CD4-positive, alpha-beta memory T cell (primary cell): ENCODE measurements around the gene KCNMB3. TPM values are rescaled to one million over a fixed set of nuclear protein-coding genes. Genes with fewer than 3 reads are reported as not detected.
"Not testable (repeated sequence)": the region's sequence is repeated elsewhere in the genome, so short reads cannot be mapped to it uniquely, and the experiment has no call there.

Experiments used
- CTCF ChIA-PET: fragments of 350-600 bp; sonication (Branson Sonifier 250); formaldehyde crosslinking; loops from one replicate; lab custom pipeline; 2021; ENCODE audit warnings: inconsistent platforms; ENCODE audit not compliant: partially characterized antibody; lab: Charles Lee
- POLR2A ChIA-PET: fragments of 350-600 bp; sonication (Branson Sonifier 250); formaldehyde crosslinking; loops from one replicate; lab custom pipeline; 2021; ENCODE audit not compliant: partially characterized antibody; lab: Charles Lee
- DNase-seq, 5 donors: peaks; one replicate each; pipeline versions ENCODE4 v3.0.0 to v3.0.0-alpha.2; 2020 to 2022; ENCODE audit warnings: mixed read lengths in 1 of 5
- H3K27ac ChIP-seq: one replicate; pipeline ENCODE4 v1.7.0; 2013; ENCODE audit warnings: low read depth, low read length
- H3K27me3 ChIP-seq: 2 replicates; pipeline ENCODE4 v1.7.0; 2013; ENCODE audit warnings: mild to moderate bottlenecking, low read length, moderate library complexity; ENCODE audit not compliant: insufficient read depth
- H3K36me3 ChIP-seq: 2 replicates; pipeline ENCODE4 v1.7.0; 2013; ENCODE audit warnings: mild to moderate bottlenecking, low read length, moderate library complexity; ENCODE audit not compliant: insufficient read depth
- H3K4me1 ChIP-seq: 2 replicates; pipeline ENCODE4 v1.7.0; 2013; ENCODE audit warnings: mild to moderate bottlenecking, low read length, moderate library complexity; ENCODE audit not compliant: insufficient read depth
- H3K4me3 ChIP-seq, 2 donors: one replicate each; pipeline ENCODE4 v1.7.0; 2013; ENCODE audit warnings: low read length in 2 of 2, mild to moderate bottlenecking in 1 of 2
- H3K9me3 ChIP-seq, 2 donors: one replicate each; pipeline ENCODE4 v1.7.0; 2013; ENCODE audit warnings: low read length in 2 of 2, control low read depth in 1 of 2; ENCODE audit not compliant: control insufficient read depth in 1 of 2
- H3K27ac Mint-ChIP-seq, 7 donors: one replicate each; pipeline ENCODE4 v1.8.0; 2020 to 2021; ENCODE audit warnings: mixed read lengths in 7 of 7, mild to moderate bottlenecking in 6 of 7, inconsistent platforms in 3 of 7, moderate library complexity in 3 of 7
- H3K27me3 Mint-ChIP-seq, 2 donors: one replicate each; pipeline ENCODE4 v1.8.0; 2020 to 2021; ENCODE audit warnings: mixed read lengths in 2 of 2
- H3K36me3 Mint-ChIP-seq, 2 donors: one replicate each; pipeline ENCODE4 v1.8.0; 2020 to 2021; ENCODE audit warnings: mixed read lengths in 2 of 2, inconsistent platforms in 1 of 2, mild to moderate bottlenecking in 1 of 2
- H3K4me1 Mint-ChIP-seq, 4 donors: one replicate each; pipeline ENCODE4 v1.8.0; 2020 to 2021; ENCODE audit warnings: mixed read lengths in 4 of 4, mild to moderate bottlenecking in 1 of 4
- H3K4me3 Mint-ChIP-seq, 8 donors: one replicate each; pipeline ENCODE4 v1.8.0; 2020 to 2021; ENCODE audit warnings: mixed read lengths in 8 of 8, mild to moderate bottlenecking in 7 of 8, moderate library complexity in 6 of 8, inconsistent platforms in 3 of 8
- H3K9me3 Mint-ChIP-seq, 8 donors: one replicate each; pipeline ENCODE4 v1.8.0; 2020 to 2021; ENCODE audit warnings: mixed read lengths in 8 of 8, mild to moderate bottlenecking in 5 of 8, inconsistent platforms in 3 of 8, moderate library complexity in 1 of 8
- intact Hi-C: fragments of 100-400 bp; cut with micrococcal nuclease; formaldehyde crosslinking; loops from one replicate; pipeline ENCODE4 v1.15.1; 2023
- polyA plus RNA-seq, 2 donors: library from polyadenylated mRNA; unstranded; fragments of 300-500 nt; fragmentation: Illumina TruSeq; gene quantifications; one replicate each; pipeline ENCODE4 v1.2.3, GENCODE V29; 2021
- total RNA-seq, 2 experiments: library from RNA; stranded (reverse); gene quantifications; one replicate each; pipeline ENCODE4 v1.2.3, GENCODE V29; 2021

The KCNMB3 gene
- total and polyA plus RNA-seq, 4 experiments from 2014 or later, result 0.13 to 1.7 (median 1.3) TPM

- CTCF ChIA-PET, result no interaction called here
- Histone ChIP-seq H3K4me3 (no peak overlapping the region), H3K27ac (no peak overlapping the region), H3K27me3 (no peaks in the 10 kb centered on the region), H3K36me3 (no peaks in the 10 kb centered on the region), H3K4me1 (peaks cover 9% of the 10 kb centered on the region), H3K9me3 (no peaks in the 10 kb centered on the region)
- no peak overlapping the region for H3K27ac Mint-ChIP-seq
- peaks cover 16 to 25% (median 18%) of the 10 kb centered on the region in 4 donors for H3K4me1 Mint-ChIP-seq
- no peaks in the 10 kb centered on the region for H3K36me3 Mint-ChIP-seq
- POLR2A ChIA-PET, result no interaction called here
- peaks cover 0 to 9% (median 4%) of the 10 kb centered on the region in 8 donors for H3K9me3 Mint-ChIP-seq
- intact Hi-C loops, result no loop called here
- no peak overlapping the region for H3K4me3 Mint-ChIP-seq
- no peak for DNase-seq
- H3K27me3 Mint-ChIP-seq, result peaks cover 4 to 10% of the 10 kb centered on the region in 2 donors
Measured at GRCh38 chr3:179264449-179264848, 13.5 kb upstream of the KCNMB3 start.

- Mint-ChIP-seq H3K9me3 (peaks cover 0 to 19% (median 8%) of the 10 kb centered on the region in 8 donors), H3K4me3 (no peak overlapping the region), H3K27me3 (peaks cover 3 to 6% of the 10 kb centered on the region in 2 donors), H3K4me1 (peaks cover 20 to 32% (median 25%) of the 10 kb centered on the region in 4 donors), H3K36me3 (no peaks in the 10 kb centered on the region), H3K27ac (no peak overlapping the region)
- intact Hi-C loops, result no loop called here
- ChIA-PET POLR2A (no interaction called here), CTCF (no interaction called here)
- no peak for DNase-seq
- no peaks in the 10 kb centered on the region for H3K36me3 ChIP-seq
- no peak overlapping the region for H3K27ac ChIP-seq
- peaks cover 9% of the 10 kb centered on the region for H3K4me1 ChIP-seq
- no peaks in the 10 kb centered on the region for H3K9me3 ChIP-seq
- H3K27me3 ChIP-seq, result no peaks in the 10 kb centered on the region
- H3K4me3 ChIP-seq, result no peak overlapping the region
Measured at GRCh38 chr3:179263134-179263533, 12.2 kb upstream of the KCNMB3 start.

- H3K27ac ChIP-seq, result no peak overlapping the region
- intact Hi-C loops, result loop anchor here (1.0 kb wide), 1 partner anchor 112 kb away; no protein-coding TSS in a partner anchor
- H3K9me3 Mint-ChIP-seq, result peaks cover 0 to 20% (median 10%) of the 10 kb centered on the region in 8 donors
- peak overlapping the region; percentile 76 to 91 (median 86) for H3K4me3 Mint-ChIP-seq
- H3K27me3 Mint-ChIP-seq, result no peaks in the 10 kb centered on the region
- DNase-seq, result peak; percentile 67 to 71 (median 69)
- H3K27me3 ChIP-seq, result no peaks in the 10 kb centered on the region
- CTCF ChIA-PET, result interaction anchor here (1.2 kb wide), 1 partner anchor 12 kb away, joined by 3 read pairs; no protein-coding TSS in a partner anchor
- H3K4me1 ChIP-seq, result peaks cover 9% of the 10 kb centered on the region
- H3K4me3 ChIP-seq, result peak overlapping the region in 1 of 2 donors; percentile 52
- H3K27ac Mint-ChIP-seq, result peak overlapping the region; percentile 54 to 82 (median 79)
- H3K36me3 ChIP-seq, result no peaks in the 10 kb centered on the region
- H3K4me1 Mint-ChIP-seq, result peaks cover 20 to 32% (median 25%) of the 10 kb centered on the region in 4 donors
- POLR2A ChIA-PET, result interaction anchor here (0.6 to 1.1 kb wide), 4 partner anchors 11 to 190 kb away, joined by 3 to 7 read pairs (median 4); partner anchors contain the start of genes PIK3CA and ZMAT3
- H3K36me3 Mint-ChIP-seq, result no peaks in the 10 kb centered on the region
- H3K9me3 ChIP-seq, result no peaks in the 10 kb centered on the region
Measured at GRCh38 chr3:179260949-179261765, 10.2 kb upstream of the KCNMB3 start.

- POLR2A ChIA-PET, result interaction anchor here (0.6 to 1.1 kb wide), 3 partner anchors 12 to 113 kb away, joined by 3 to 7 read pairs (median 5); partner anchors contain the start of gene PIK3CA
- CTCF ChIA-PET, DNase-seq, H3K9me3 ChIP-seq, intact Hi-C loops, H3K4me3 ChIP-seq, H3K36me3 ChIP-seq, H3K27me3 Mint-ChIP-seq, H3K4me1 ChIP-seq, H3K27ac ChIP-seq, H3K36me3 Mint-ChIP-seq, H3K27me3 ChIP-seq: not testable (repeated sequence)
- H3K9me3 Mint-ChIP-seq, result peaks cover 0 to 24% (median 10%) of the 10 kb centered on the region in 8 donors
- peaks cover 20 to 32% (median 25%) of the 10 kb centered on the region in 4 donors for H3K4me1 Mint-ChIP-seq
- H3K4me3 Mint-ChIP-seq, result peak overlapping the region; percentile 58 to 86 (median 74)
- H3K27ac Mint-ChIP-seq, result peak overlapping the region in 6 of 7 donors; percentile 49 to 82 (median 76)
Measured at GRCh38 chr3:179259959-179260756, 9.2 kb upstream of the KCNMB3 start.

- no peak for DNase-seq
- CTCF ChIA-PET, result no interaction called here
- Histone ChIP-seq H3K4me3 (no peak overlapping the region), H3K27me3 (no peaks in the 10 kb centered on the region), H3K9me3 (no peaks in the 10 kb centered on the region), H3K4me1 (peaks cover 9% of the 10 kb centered on the region), H3K36me3 (no peaks in the 10 kb centered on the region), H3K27ac (no peak overlapping the region)
- Mint-ChIP-seq H3K9me3 (peaks cover 0 to 24% (median 10%) of the 10 kb centered on the region in 8 donors), H3K27ac (peak overlapping the region in 2 of 7 donors; percentile 35 to 47), H3K27me3 (no peaks in the 10 kb centered on the region), H3K4me3 (peak overlapping the region in 3 of 8 donors; percentile 13 to 37 (median 25)), H3K36me3 (peaks cover 0 to 1% of the 10 kb centered on the region in 2 donors), H3K4me1 (peaks cover 20 to 32% (median 25%) of the 10 kb centered on the region in 4 donors)
- POLR2A ChIA-PET, result no interaction called here
- intact Hi-C loops, result no loop called here
Measured at GRCh38 chr3:179258820-179259219, 7.9 kb upstream of the KCNMB3 start.

- H3K36me3 Mint-ChIP-seq, H3K36me3 ChIP-seq, H3K9me3 ChIP-seq, H3K4me1 ChIP-seq, H3K27ac ChIP-seq, CTCF ChIA-PET, H3K4me3 ChIP-seq, intact Hi-C loops, H3K4me3 Mint-ChIP-seq, DNase-seq, H3K27me3 ChIP-seq, POLR2A ChIA-PET, H3K27me3 Mint-ChIP-seq: not testable (repeated sequence)
- peaks cover 0 to 24% (median 10%) of the 10 kb centered on the region in 8 donors for H3K9me3 Mint-ChIP-seq
- peaks cover 20 to 32% (median 25%) of the 10 kb centered on the region in 4 donors for H3K4me1 Mint-ChIP-seq
- peak overlapping the region in 1 of 7 donors; percentile 29 for H3K27ac Mint-ChIP-seq
Measured at GRCh38 chr3:179257742-179258141, 6.8 kb upstream of the KCNMB3 start.
